ENCODE measurements around the gene PLOD3. TPM values are rescaled to one million over a fixed set of nuclear protein-coding genes. Genes with fewer than 3 reads are reported as not detected.
A peak's percentile ranks its signal among the peaks of the same experiment; 100 is the strongest.

The PLOD3 gene
- total RNA-seq, 2 experiments from 2014 or later, result 9.2 to 30.5 TPM

DNA sequence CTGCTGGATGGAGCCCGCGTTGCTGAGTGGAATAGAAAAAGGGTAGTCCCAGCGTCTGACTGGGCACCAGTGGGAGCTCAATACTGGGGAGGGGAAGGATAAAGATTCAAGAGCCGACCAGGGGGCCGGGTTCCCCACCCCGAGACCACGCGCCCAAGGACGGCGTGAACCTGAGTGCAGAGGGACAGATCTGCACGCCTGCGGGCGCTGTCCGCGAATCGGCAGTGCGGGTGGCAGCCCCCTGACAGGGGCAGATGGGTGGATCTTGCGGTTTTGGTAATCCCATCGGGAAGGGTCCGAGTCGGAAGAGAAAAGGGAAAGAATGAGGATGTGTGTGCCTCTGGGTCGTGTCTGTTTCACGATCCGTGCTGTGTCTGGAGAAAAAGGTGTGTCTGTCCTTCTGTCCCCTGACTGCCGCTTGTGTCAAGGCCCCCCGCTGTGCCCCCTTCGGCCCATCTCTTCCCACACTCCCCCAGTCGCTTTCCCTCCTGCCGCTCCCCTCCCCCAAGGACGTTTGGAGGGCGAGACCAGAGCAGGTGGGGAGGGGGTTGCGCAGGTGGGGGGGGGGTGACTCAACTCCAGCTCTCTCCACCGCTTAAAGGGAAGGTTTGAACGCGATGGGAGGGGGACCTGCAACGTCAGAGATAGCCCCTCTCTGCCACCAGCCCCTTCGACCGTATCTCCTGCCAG lies 51.3 kb downstream of the PLOD3 start:
- CTCF ChIA-PET (ENCODE audit: unreplicated experiment), result no interaction called here
- POLR2A ChIA-PET, result interaction anchor here (0.6 kb wide), 1 partner anchor 10 kb away, joined by 3 read pairs; no protein-coding TSS in a partner anchor
- Histone ChIP-seq H3K9me3 (ENCODE audit: low read length) (no peaks in the 10 kb centered on the region), H4K20me1 (ENCODE audit: insufficient read depth, low read length) (no peaks in the 10 kb centered on the region), H3K4me3 (ENCODE audit: low read depth, low read length, poor library complexity, severe bottlenecking) (no peak overlapping the region), H3K9me2 (ENCODE audit: insufficient read depth, low read length) (no peaks in the 10 kb centered on the region), H3K36me3 (ENCODE audit: insufficient read depth, low read length) (no peaks in the 10 kb centered on the region), H2AFZ (ENCODE audit: low read length) (no peak overlapping the region), H3K4me1 (ENCODE audit: insufficient read depth, low read length, poor library complexity, severe bottlenecking) (peaks cover 16% of the 10 kb centered on the region), H3K4me2 (ENCODE audit: low read length) (peak overlapping the region; percentile 11; the same call in 1 of the 2 replicates), H3K27ac (ENCODE audit: low read depth, low read length, poor library complexity, severe bottlenecking) (no peak overlapping the region), H3K79me2 (ENCODE audit: insufficient read depth, low read depth, low read length) (no peaks in the 10 kb centered on the region)
- intact Hi-C loops (cut with micrococcal nuclease; ENCODE audit: unreplicated experiment), result no loop called here
- TF ChIP-seq, protein P1, sequence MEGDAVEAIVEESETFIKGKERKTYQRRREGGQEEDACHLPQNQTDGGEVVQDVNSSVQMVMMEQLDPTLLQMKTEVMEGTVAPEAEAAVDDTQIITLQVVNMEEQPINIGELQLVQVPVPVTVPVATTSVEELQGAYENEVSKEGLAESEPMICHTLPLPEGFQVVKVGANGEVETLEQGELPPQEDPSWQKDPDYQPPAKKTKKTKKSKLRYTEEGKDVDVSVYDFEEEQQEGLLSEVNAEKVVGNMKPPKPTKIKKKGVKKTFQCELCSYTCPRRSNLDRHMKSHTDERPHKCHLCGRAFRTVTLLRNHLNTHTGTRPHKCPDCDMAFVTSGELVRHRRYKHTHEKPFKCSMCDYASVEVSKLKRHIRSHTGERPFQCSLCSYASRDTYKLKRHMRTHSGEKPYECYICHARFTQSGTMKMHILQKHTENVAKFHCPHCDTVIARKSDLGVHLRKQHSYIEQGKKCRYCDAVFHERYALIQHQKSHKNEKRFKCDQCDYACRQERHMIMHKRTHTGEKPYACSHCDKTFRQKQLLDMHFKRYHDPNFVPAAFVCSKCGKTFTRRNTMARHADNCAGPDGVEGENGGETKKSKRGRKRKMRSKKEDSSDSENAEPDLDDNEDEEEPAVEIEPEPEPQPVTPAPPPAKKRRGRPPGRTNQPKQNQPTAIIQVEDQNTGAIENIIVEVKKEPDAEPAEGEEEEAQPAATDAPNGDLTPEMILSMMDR (conservative IDR thresholded peaks at IDR 0.05; ENCODE audit: low read length), result no peak
- no peak for TF ChIP-seq EZH2phosphoT487 (IDR thresholded peaks at IDR 0.05; ENCODE audit: borderline replicate concordance, low read depth, low read length)
- BruUV-seq (replicated peaks), result no TSS peak
- no peak for DNase-seq (ENCODE audit: low spot score)

DNA sequence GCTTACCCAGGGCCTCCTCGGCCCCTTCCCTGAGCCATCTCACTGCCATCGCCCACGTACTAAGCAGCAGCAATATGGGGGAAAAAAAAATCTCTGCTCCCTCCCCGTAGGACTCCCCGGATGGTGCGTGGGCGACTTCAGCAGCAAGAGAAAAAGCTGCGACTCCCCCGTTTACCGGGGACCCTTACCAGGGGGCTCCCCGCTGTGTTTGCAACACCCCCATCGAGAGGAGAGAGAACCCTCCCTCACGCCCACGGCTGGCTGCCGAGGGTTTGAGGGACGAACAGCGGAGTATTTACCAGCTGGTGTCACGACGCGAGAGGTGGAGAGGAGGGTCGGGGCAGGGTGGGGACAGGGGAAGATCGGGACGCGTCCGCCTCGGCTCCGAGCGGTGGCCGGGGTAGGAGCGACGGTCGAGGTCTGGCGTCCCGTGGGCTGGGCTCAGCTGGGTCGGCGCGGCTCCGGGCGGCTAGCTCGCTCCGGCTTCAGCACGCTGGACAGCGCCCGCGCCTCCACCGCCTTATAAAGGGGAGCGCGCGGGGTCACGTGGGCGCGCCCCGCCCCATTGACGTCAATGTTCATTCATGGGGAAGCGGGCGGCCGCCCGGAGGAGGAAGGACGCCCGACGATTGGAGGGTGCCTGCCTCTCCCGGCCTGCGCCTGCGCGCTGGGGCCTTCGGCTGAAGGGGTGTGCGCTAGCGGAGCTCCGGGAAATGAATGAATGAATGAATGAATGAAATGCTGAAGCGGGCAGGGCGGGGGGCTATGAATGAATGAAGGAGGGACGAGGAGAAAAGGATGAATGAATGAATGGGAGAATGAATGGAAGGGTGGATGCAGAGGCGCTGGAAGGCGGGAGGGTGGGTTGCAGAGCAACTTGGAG lies 52.1 kb downstream of the PLOD3 start, which contains the start of gene VGF:
VGF (minus strand) TSS at position 495 of the 883 bp plus-strand sequence. CDS start 726 bp downstream, outside the sequence.
- Histone ChIP-seq H3K9me2 (ENCODE audit: insufficient read depth, low read length) (no peaks in the 10 kb centered on the region), H4K20me1 (ENCODE audit: insufficient read depth, low read length) (no peaks in the 10 kb centered on the region), H3K79me2 (ENCODE audit: insufficient read depth, low read depth, low read length) (no peaks in the 10 kb centered on the region), H3K9me3 (ENCODE audit: low read length) (no peaks in the 10 kb centered on the region), H3K4me2 (ENCODE audit: low read length) (peak within 1 kb of the TSS; percentile 11; the same call in 1 of the 2 replicates), H3K27ac (ENCODE audit: low read depth, low read length, poor library complexity, severe bottlenecking) (no peak within 1 kb of the TSS), H2AFZ (ENCODE audit: low read length) (no peak within 1 kb of the TSS), H3K4me3 (ENCODE audit: low read depth, low read length, poor library complexity, severe bottlenecking) (no peak within 1 kb of the TSS), H3K36me3 (ENCODE audit: insufficient read depth, low read length) (no peaks in the 10 kb centered on the region), H3K4me1 (ENCODE audit: insufficient read depth, low read length, poor library complexity, severe bottlenecking) (peaks cover 13% of the 10 kb centered on the region)
- intact Hi-C loops (cut with micrococcal nuclease; ENCODE audit: unreplicated experiment), result no loop called here
- no TSS peak for BruUV-seq (replicated peaks)
- CTCF ChIA-PET (ENCODE audit: unreplicated experiment), result interaction anchor here (0.6 kb wide), 1 partner anchor 685 kb away, joined by 7 read pairs; no protein-coding TSS in a partner anchor
- POLR2A ChIA-PET, result interaction anchor here (0.6 kb wide), 1 partner anchor 11 kb away, joined by 3 read pairs; no protein-coding TSS in a partner anchor
- TF ChIP-seq, protein P1 (conservative IDR thresholded peaks at IDR 0.05; ENCODE audit: low read length), result no peak
- TF ChIP-seq EZH2phosphoT487 (IDR thresholded peaks at IDR 0.05; ENCODE audit: borderline replicate concordance, low read depth, low read length), result no peak
- peak; percentile 77 for DNase-seq (ENCODE audit: low spot score)
